NCI-H82 treated with DMSO at 0.1 percent for 48 hours (cell line): ENCODE data around the gene TRIM50.
A peak's percentile ranks its signal among the peaks of the same experiment; 100 is the strongest.
"Not testable (repeated sequence)": the region's sequence is repeated elsewhere in the genome, so short reads cannot be mapped to it uniquely, and the experiment has no call there.

ENCODE experiments used
- DNase-seq: peaks from one replicate; lab custom pipeline; 2025; ENCODE audit not compliant: unreplicated experiment; lab: John Stamatoyannopoulos, UW

Gene TRIM50

DNA sequence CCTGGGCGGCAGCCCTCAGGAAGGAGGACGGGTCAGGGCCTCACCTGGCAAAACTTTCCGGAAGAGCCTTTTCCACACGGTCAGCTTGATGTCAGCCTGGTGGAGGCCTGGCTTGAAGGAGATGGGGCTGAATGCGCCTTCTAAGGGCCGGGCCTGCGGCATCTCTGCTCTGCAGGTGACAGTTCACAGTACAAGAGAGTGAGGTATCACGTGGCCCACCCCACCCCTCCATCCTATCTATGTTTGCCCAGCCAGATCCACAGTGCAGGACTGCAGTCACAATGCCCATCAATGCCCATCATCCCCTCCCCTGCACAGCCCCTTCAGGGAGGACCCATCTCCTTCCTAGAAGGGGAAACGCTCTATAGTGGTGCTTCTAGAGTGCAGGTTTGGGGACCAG, 11.4 kb downstream of the TRIM50 start:
- DNase-seq, result no peak

DNA sequence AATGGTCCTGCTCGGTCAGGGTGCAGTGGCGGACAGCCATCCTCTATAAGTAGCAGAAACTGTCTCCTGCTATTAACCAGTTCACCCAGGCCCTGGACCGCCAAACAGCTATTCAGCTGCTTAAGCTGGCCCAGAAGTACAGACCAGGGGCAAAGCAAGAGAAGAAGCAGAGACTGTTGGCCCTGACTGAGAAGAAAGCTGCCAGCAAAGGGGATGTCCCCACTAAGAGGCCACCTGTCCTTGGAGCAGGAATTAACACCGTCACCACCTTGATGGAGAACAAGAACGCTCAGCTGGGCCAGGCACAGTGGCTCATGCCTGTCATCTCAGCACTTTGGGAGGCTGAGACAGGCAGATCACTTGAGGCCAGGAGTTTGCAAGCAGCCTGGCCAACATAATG, 13.6 kb downstream of the TRIM50 start:
- DNase-seq, result no peak

DNA sequence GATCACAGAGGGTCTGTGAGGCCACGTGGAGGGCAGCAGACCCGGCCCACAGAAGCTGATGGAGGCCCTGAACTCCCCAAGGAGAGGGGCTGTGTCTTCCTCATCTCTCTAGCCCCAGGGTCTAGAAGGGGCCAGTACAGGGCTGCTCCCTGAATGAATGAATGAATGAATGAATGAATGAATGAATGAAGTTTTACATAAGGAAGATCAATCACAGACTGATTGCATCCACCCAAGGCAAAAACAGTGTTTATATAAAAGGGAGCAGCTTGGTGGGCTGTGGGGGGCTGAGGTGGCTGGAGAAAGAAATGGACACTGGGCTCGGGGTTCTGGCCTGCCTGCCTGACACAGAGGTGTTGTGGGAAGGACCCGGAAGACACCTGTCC, 14.4 kb downstream of the TRIM50 start:
- no peak for DNase-seq

DNA sequence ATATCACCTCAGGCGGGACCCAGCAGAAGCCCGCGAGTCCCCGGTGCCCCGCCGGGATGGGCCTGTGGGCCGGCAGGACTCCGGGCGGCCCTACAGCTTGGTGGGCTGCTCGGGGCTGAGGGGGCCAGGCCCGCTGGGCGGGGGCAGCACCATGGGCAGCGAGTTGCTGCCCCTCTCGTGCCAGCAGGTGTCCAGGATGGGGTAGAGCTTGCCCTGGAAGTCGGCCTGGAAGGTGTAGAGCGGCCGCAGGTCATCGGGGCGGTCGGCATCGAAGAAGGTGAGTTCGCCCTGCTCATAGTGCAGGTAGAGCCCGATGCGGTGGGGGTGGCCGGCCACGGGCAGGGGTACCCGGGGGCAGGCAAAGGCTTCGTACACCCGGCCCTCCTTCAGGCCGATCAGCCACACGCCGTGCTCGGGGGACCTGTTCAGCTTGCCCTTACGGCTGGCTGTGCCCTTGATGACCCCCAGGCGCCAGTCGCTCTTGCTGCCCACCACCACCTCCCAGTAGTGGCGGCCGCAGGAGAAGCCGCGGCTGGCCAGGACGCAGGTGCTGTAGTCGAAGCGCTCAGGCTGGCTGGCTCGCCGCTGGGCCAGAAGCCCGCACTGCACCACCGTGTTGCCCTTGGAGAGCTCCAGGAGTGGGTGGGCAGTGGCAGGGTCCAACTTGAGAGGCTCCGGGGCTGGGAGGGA, 14.9 kb downstream of the TRIM50 start:
- DNase-seq, result no peak

DNA sequence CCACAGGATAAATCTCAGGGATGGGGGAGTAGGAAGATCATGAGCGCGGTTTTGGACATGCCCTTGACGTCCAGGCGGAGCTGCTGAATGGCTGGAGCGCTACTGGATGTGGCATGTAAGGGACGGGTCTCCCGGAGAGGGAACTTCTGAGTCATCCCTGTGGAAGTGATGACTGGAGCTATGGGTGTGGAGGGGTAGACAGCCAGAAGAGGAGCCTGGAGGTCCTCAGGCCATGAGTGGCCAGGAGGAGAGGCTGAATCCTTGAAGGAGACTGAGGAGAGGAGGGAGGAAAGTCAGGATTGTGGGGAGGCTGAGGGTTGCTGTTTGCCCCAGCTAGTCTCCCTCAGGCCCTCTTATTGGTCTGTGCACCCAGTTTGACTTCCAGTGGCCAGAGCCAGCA, 16.5 kb downstream of the TRIM50 start:
- not testable (repeated sequence) for DNase-seq

DNA sequence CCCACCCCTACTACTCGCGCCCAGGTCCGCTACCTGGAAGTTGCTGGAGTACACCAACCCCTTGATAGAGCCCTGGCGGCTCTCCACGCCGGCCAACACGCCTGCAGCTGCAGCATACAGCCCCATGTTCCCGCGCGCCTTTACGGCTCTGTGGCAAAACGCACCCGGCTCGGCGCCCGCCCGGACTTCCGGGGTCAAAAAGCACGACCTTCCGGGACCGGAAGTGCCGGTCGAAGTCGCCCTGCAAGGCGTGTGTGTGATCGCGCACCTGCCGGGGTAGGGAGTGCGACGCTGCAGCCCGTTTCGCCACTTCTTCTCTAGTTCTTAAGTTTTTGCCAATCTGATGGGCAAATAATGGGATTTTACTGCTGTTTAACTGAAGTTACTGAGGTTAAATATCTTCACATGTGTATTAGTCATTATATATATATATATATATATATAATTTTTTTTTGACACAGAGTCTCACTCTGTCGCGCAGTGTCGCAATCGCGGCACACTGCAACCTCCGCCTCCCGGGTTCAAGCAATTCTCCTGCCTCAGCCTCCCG, 19.1 kb downstream of the TRIM50 start, which contains the start of gene NSUN5:
Gene NSUN5, minus strand, starts transcription at position 162 of the 550 bp plus-strand sequence. Its CDS starts 36 bp downstream, at position 126.
- DNase-seq, result peak; percentile 3

DNA sequence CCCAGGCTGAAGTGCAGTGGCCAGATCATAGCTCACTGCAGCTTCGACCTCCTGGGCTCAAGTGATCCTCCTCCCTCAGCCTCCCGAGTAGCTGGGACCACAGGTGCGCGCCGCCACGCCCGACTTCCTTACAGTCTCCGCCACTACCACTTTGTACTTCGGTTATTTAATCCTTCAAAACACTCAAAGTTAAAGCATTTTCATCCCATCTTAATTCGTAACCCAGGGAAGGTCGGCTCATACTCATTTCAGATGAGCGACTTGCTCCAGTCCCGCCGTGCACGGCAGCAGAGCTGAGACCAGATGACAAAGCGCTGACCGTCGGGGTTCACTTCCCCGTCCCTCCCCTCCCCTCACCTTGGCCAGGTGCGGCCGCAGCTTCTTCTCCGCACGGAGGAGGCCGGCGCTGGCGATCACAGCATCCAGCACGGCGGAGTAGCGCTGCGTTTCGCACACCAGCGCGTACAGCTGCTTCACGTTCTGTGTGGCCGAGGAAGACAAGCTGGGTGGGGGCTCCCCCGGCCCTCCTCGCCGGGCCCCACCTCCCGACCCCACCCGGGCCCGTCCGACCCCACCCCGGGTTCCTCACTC, 19.7 kb downstream of the TRIM50 start:
- DNase-seq, result no peak

DNA sequence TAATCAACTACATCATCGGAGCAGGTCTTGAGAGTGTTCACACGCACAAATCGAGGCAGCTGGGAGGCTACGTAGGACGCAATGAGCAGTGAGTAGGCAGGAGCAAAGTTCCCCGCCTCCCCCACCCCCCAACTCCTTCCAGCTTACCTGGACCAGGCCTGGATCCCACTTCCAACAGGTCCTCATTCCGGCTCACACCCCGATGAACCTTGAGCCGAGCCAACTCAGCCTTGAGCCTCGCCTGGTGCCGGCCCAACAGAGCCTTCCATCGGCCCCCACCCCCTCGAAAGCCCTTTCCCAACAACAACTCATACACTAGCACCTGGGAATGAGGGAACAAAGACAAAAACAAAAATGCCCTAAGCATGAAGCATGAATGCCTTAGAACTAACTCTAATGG, 20.4 kb downstream of the TRIM50 start:
- DNase-seq, result no peak

DNA sequence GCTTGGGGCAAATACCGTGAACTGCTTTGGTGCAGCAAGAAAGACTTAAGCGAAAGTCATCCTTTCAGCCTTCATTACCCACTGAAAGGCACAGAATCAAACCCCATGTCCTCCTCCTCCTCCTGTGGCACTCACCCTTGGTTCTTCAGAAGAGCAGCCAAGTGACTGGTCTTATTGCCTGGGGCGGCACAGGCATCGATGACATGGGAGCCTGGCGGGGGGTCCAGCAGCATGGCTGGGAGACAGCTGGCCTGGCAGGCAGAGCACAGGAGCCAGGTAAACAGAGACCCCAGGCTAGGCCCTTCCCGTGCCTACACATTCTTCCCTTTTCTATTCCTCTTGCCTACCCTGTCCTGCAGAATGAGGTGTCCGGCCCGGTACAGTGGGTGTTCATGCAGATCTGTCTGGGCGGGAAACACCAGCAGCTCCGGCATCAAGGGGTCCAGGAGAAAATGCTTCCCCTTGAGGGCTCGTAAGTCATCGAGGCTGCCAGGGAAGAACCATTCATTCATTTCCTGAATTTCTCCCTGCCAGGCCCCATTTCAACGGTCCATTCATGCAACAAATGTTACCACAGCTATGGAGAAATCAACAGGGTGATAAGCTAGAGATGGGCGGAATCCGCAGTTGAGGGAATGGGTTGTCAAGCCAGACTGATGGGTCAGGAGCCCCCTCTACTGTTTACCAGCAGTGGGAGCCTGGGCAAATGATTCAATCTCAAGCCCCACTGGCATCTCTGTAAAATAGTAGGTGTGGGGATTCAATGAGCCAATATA, 23.1 kb downstream of the TRIM50 start:
- DNase-seq, result not testable (repeated sequence)

DNA sequence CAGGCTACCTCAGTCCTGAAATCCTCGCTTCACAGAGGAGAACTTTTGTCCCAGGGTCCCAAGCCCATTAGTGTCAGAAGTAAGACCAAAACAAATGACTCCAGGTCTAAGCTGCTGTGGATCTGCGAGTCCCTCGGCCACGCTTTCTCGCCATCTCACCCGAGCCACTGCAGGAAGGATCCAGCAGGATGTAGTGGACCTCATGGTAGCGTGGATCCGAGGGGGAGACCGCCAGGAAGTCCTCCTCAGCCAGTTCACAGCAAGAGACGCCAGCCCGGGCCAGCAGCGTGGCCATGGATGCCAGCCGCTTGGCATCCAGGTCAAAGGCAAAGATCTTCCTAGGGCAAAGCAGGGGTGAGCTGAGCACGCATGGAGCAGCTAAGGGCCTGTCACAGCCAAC, 23.8 kb downstream of the TRIM50 start:
- DNase-seq, result no peak

DNA sequence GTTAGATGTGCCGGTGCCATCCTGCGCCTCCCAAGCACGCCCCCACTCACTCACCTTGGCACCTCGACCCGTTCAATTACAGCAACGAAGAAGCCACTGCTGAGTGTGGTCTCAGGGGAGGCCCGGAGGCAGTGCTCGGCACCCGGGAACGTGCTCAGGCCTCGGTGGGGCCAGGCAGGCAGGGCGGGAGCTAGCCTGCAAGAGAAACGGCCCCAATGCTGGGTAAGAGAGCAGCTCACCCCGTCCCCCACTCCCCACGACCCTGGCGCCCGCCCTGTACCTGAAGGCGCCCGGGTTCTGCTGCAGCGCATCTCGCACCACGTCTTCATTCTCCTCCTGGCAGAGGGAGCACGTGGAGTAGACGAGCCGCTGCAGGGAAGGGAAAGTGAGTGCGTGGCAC, 24.3 kb downstream of the TRIM50 start:
- no peak for DNase-seq

DNA sequence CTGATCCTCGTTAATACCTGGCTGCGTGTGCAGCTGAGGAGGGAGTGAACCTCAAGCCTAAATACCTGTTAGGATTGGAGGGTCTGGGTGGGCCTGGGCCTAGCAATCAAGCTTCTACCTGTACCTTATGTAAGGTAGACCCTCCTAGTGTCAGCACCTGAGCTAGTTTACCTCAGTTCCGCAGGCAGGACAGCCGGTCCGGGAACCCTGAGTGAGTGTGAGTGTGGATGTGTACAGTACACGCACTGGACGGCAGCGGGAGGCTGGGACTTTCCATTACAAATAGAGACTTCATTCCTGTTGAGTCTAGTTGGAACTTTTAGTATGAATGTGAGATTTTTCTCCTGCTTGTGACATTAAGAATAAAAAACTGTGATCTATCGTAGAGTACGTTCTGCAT, 25.0 kb downstream of the TRIM50 start:
- DNase-seq, result not testable (repeated sequence)

DNA sequence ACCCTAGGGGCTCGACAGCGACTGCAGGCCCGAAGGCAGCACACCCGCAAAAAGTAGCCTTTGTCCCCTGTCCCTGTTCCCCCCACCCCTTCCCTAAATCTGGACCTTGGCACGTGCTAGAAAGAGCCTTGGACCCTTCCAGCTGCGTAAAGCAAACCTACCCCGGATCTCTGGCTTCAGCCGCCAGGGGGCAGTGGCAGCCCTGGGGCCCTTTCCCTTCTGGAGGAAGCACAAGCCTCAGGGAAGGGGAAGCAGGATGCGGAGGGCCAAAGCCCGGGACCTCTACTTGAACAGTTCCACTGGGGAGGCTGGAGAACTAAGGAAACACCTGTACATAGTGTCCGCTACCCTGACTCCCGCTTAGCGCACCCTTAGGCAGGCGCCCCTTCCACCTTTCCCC, 26.8 kb downstream of the TRIM50 start:
- not testable (repeated sequence) for DNase-seq

DNA sequence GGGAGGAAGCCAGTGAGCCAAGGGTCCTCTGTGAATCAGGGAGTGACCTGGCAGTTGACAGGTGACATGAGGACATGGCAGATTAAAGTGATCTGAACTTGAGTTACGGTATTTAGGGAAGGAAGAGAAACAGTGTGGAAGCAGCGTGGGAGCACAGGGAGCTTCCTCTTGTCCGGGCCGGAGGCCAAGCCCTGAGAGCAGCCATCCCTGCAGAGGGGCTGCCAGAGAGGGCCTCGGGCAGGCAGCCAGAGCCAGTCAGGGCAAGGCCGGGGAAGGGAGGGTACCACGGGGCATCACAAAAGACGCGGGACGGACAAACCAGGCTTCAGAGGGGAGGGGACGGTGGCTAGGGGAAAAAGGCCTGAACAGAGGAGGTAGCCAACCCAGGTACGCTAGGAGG, 28.1 kb downstream of the TRIM50 start:
- not testable (repeated sequence) for DNase-seq

DNA sequence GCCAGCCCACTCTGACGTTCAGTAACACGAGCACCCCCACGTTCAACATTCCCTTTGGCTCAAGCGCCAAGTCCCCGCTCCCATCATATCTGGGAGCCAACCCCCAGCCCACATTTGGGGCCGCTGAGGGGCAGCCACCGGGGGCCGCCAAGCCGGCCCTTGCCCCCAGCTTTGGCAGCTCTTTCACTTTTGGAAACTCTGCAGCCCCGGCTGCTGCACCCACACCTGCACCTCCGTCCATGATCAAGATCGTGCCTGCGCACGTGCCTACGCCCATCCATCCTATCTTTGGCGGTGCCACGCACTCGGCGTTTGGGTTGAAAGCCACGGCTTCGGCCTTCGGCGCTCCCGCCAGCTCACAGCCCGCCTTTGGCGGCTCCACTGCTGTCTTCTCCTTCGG, 30.2 kb downstream of the TRIM50 start:
- not testable (repeated sequence) for DNase-seq

DNA sequence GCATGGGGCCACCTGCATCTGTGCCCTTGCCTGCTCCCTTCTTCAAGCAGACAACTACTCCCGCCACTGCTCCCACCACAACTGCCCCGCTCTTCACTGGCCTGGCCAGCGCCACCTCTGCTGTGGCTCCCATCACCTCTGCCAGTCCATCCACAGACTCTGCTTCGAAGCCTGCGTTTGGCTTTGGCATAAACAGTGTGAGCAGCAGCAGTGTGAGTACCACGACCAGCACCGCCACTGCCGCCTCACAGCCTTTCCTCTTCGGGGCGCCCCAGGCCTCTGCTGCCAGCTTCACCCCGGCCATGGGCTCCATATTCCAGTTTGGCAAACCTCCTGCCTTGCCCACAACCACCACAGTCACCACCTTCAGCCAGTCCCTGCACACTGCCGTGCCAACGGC, 30.6 kb downstream of the TRIM50 start:
- not testable (repeated sequence) for DNase-seq

DNA sequence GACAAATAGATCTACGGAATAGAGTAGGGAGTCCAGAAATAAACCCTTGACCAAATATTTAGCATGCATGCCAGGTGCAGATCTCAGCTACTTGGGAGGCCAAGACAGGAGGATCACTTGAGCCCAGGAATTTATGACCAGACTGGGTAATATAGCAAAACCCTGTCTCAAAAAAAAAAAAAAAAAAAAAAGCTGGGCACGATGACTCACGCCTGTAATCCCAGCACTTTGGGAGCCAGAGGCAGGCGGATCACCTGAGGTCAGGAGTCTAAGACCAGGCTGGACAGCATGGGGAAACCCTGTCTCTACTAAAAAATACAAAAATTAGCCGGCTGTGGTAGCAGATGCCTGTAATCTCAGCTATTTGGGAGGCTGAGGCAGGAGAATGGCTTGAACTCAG, 50.7 kb downstream of the TRIM50 start:
- not testable (repeated sequence) for DNase-seq

DNA sequence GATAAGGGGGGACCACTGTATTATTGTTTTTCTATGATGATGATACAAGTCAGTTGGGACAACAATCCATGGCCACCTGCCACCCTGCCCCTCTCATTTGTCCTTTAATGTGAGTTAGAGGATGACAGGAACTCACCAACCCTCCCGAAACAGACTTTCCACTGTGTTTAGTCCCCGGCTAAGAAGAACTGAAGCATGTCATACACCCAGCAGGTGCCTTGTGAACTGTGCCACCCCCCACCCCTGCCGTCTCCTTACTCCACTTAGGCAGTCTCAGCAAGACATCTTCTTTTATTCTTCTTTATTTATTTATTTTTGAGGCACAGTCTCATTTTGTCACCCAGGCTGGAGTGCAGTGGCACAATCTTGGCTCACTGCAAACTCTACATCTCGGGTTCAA, 60.1 kb downstream of the TRIM50 start:
- not testable (repeated sequence) for DNase-seq

DNA sequence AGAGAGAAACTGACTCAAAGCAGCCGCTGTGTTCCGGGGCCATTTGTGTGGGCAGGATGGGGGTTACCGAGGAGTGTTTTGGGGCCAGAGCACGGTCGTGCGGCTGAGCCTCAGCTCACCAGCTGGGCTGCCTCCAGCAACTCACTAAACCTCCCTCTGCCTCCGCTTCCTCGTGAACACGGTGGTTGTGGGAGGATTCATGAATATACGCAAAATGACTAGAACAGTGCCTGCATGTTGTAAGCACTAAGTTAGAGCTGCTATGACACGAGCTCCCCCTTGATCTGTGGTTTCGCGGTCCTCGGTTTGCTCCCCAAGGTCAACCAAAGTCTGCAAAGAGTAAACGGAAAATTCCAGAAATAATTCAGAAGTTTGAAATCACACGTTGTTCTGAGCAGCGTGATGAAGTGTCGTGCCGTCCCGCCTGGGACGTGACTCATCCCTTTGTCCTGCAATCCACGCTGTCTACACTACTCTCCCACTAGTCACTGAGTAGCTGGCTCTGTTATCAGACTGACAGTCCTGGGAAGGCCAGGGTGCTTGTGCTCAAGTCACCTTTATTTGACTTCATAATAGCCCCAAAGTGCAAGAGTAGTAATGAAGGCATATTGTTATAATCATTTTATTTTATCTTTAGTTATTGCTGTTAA, 61.0 kb downstream of the TRIM50 start:
- not testable (repeated sequence) for DNase-seq
